ENCODE data around the gene EPPIN.

The EPPIN gene

DNA sequence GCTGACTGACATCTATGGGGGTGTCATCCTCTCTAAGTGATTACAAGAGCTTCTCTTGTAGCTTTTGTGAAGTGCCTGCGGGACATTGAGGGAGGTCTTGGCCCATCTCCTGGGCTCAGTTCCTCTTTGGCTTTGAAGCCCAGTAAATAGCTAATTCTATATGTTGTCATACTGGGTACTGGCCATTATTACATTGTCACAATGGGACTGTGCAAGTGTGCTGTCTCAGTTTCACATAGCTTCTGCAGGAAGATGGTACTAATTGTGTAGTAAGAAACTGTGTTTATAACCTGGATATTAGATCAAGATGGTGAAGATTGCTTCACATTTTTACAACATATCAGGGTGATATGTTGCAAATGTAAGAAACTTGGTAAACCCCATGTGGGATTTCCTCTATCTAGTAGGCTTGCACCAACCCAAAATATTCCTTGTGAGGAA is 51.7 kb downstream of the EPPIN start:
- no peak overlapping the region for H3K27ac ChIP-seq
- H3K4me2 ChIP-seq (ENCODE audit: low read length) = no peak overlapping the region
- H2AFZ ChIP-seq = no peak overlapping the region
- H3K36me3 ChIP-seq (ENCODE audit: control insufficient read depth, insufficient read depth, low read length) = no peaks in the 10 kb centered on the region
- no peaks in the 10 kb centered on the region for H3K4me1 ChIP-seq
- no peaks in the 10 kb centered on the region for H3K27me3 ChIP-seq (ENCODE audit: control insufficient read depth, insufficient read depth, low read length)
- TF ChIP-seq, protein P1, sequence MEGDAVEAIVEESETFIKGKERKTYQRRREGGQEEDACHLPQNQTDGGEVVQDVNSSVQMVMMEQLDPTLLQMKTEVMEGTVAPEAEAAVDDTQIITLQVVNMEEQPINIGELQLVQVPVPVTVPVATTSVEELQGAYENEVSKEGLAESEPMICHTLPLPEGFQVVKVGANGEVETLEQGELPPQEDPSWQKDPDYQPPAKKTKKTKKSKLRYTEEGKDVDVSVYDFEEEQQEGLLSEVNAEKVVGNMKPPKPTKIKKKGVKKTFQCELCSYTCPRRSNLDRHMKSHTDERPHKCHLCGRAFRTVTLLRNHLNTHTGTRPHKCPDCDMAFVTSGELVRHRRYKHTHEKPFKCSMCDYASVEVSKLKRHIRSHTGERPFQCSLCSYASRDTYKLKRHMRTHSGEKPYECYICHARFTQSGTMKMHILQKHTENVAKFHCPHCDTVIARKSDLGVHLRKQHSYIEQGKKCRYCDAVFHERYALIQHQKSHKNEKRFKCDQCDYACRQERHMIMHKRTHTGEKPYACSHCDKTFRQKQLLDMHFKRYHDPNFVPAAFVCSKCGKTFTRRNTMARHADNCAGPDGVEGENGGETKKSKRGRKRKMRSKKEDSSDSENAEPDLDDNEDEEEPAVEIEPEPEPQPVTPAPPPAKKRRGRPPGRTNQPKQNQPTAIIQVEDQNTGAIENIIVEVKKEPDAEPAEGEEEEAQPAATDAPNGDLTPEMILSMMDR (IDR thresholded peaks at IDR 0.05) = no peak
- no peak overlapping the region for H3K9ac ChIP-seq
- no peak overlapping the region for H3K4me3 ChIP-seq (ENCODE audit: low read depth, low read length)
- H3K79me2 ChIP-seq = no peaks in the 10 kb centered on the region
- no peaks in the 10 kb centered on the region for H3K9me3 ChIP-seq (ENCODE audit: control insufficient read depth, low read length)

Data from parathyroid adenoma (tissue), 2 donors.